Central memory CD8-positive, alpha-beta T cell (primary cell): ENCODE measurements around the gene MYO1E.
A peak's percentile ranks its signal among the peaks of the same experiment; 100 is the strongest.

Experiments
- ATAC-seq: fragments of 150-1000 bp; cut with Tn5 transposase; replicated peaks from 2 replicates; pipeline ENCODE4 v1.10.0; 2022; ENCODE audit warnings: mild to moderate bottlenecking, moderate FRiP score, moderate number of reproducible peaks; ENCODE audit not compliant: poor library complexity, severe bottlenecking; ENCODE audit errors: extremely low read depth
- DNase-seq, 2 donors: peaks; one replicate each; pipeline ENCODE4 v3.0.0; 2021; ENCODE audit warnings: low spot score in 2 of 2
- H3K27ac Mint-ChIP-seq: one replicate; pipeline ENCODE4 v1.8.0; 2022; ENCODE audit warnings: low read depth, mild to moderate bottlenecking, moderate library complexity, mixed read lengths
- H3K27me3 Mint-ChIP-seq: one replicate; pipeline ENCODE4 v1.8.0; 2022; ENCODE audit warnings: mixed read lengths
- H3K36me3 Mint-ChIP-seq: one replicate; pipeline ENCODE4 v1.8.0; 2022; ENCODE audit warnings: mild to moderate bottlenecking, moderate library complexity, mixed read lengths; ENCODE audit not compliant: insufficient read depth
- H3K4me1 Mint-ChIP-seq: one replicate; pipeline ENCODE4 v1.8.0; 2022; ENCODE audit warnings: mixed read lengths
- H3K4me3 Mint-ChIP-seq: one replicate; pipeline ENCODE4 v1.8.0; 2022; ENCODE audit warnings: mild to moderate bottlenecking, moderate library complexity, mixed read lengths
- H3K9me3 Mint-ChIP-seq: one replicate; pipeline ENCODE4 v1.8.0; 2022; ENCODE audit warnings: mixed read lengths

Gene MYO1E

DNA sequence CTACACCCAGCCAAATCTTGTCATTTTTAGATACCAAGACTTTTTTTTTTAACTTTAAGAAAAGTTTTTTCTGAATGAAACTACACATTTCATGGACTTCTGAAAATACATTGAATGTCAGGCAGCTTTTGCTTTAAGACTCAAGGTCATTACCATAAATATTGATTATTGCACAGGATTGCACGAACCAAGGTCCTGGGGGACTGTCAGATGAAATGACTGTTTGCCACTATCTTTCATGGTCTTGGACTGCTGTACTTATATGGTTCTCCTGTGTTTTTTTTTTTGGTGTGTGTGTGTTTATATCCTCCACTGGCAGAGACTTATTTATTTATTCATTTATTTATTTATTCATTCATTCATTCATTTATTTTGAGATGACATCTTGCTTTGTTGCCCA is 6.9 kb upstream of the MYO1E start:
- DNase-seq, result no peak

DNA sequence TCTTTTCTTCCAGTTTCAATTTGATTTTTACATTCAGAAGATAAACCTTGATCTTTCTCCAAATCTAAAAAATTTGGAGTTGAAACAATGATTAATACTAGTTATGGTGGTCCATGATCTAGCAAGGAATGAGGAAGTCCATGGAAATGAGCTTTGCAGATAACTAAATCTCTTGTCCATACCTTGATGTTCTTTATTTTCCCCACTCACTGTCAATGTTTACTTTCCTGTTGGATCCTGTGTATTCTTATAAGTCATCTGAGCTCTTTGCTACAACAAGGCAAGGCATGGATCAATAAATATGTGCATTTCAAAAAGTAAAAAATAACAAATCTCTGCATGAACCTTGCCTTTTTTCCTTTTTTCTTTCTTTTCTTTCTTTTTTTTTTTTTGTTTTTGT is 6.2 kb upstream of the MYO1E start:
- DNase-seq (no peak), ATAC-seq (no peak)
- H3K36me3 Mint-ChIP-seq, result peaks cover 2% of the 10 kb centered on the region
- H3K4me3 Mint-ChIP-seq, result no peak overlapping the region
- peaks cover 12% of the 10 kb centered on the region for H3K27me3 Mint-ChIP-seq
- no peaks in the 10 kb centered on the region for H3K4me1 Mint-ChIP-seq
- H3K27ac Mint-ChIP-seq, result no peak overlapping the region
- no peaks in the 10 kb centered on the region for H3K9me3 Mint-ChIP-seq

More for the DNA sequence above, 6.9 kb upstream of the MYO1E start:
- Mint-ChIP-seq H3K9me3 (no peaks in the 10 kb centered on the region), H3K27me3 (peaks cover 6% of the 10 kb centered on the region), H3K27ac (no peak overlapping the region), H3K4me1 (no peaks in the 10 kb centered on the region), H3K36me3 (peaks cover 2% of the 10 kb centered on the region), H3K4me3 (no peak overlapping the region)
- ATAC-seq, result no peak

- no peak for ATAC-seq
- H3K4me1 Mint-ChIP-seq, result peaks cover 6% of the 10 kb centered on the region
- no peak overlapping the region for H3K4me3 Mint-ChIP-seq
- no peaks in the 10 kb centered on the region for H3K9me3 Mint-ChIP-seq
- peaks cover 22% of the 10 kb centered on the region for H3K27me3 Mint-ChIP-seq
- H3K27ac Mint-ChIP-seq, result no peak overlapping the region
- DNase-seq, result no peak
- H3K36me3 Mint-ChIP-seq, result no peaks in the 10 kb centered on the region
Measured at GRCh38 chr15:59377924-59378323, 5.3 kb upstream of the MYO1E start.

GRCh38 chr15:59376733-59377132 is 4.1 kb upstream of the MYO1E start:
- H3K9me3 Mint-ChIP-seq, result no peaks in the 10 kb centered on the region
- H3K27ac Mint-ChIP-seq, result no peak overlapping the region
- no peak overlapping the region for H3K4me3 Mint-ChIP-seq
- no peak for ATAC-seq
- H3K36me3 Mint-ChIP-seq, result peaks cover 2% of the 10 kb centered on the region
- peaks cover 12% of the 10 kb centered on the region for H3K4me1 Mint-ChIP-seq
- H3K27me3 Mint-ChIP-seq, result peaks cover 28% of the 10 kb centered on the region
- no peak for DNase-seq

DNA sequence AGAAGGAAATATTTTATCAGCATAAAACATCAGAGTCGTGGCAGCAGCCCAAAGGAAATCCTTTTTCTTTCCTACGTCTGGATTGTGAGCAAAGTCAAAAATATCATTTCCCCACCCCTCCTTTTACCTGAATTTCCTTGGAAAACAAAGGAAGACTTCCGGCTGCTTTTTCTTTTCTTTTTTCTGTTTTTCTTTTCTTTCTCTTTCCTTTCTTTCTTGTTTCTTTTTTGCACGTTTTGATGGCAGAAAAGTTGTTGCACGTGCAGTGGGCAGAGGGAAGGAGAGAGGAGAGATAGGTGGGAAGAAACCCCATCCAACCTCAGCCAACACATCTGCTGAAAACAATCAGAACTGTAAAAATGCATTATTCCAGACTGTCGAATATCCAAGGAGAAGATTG is 544 bp upstream of the MYO1E start:
- no peaks in the 10 kb centered on the region for H3K9me3 Mint-ChIP-seq
- DNase-seq, result no peak
- peaks cover 21% of the 10 kb centered on the region for H3K4me1 Mint-ChIP-seq
- no peak overlapping the region for H3K27ac Mint-ChIP-seq
- ATAC-seq, result no peak
- H3K4me3 Mint-ChIP-seq, result peak overlapping the region; percentile 83
- peaks cover 2% of the 10 kb centered on the region for H3K36me3 Mint-ChIP-seq
- peaks cover 62% of the 10 kb centered on the region for H3K27me3 Mint-ChIP-seq

- Mint-ChIP-seq H3K4me1 (peaks cover 21% of the 10 kb centered on the region), H3K27me3 (peaks cover 69% of the 10 kb centered on the region), H3K27ac (no peak overlapping the region), H3K4me3 (peak overlapping the region; percentile 90), H3K9me3 (no peaks in the 10 kb centered on the region), H3K36me3 (peaks cover 2% of the 10 kb centered on the region)
- no peak for DNase-seq
- ATAC-seq, result peak; percentile 44
Measured at GRCh38 chr15:59371458-59372351, 966 bp downstream of the MYO1E start.

- H3K36me3 Mint-ChIP-seq, result peaks cover 2% of the 10 kb centered on the region
- peaks cover 64% of the 10 kb centered on the region for H3K27me3 Mint-ChIP-seq
- no peaks in the 10 kb centered on the region for H3K9me3 Mint-ChIP-seq
- H3K27ac Mint-ChIP-seq, result no peak overlapping the region
- DNase-seq (no peak), ATAC-seq (no peak)
- H3K4me1 Mint-ChIP-seq, result peaks cover 21% of the 10 kb centered on the region
- H3K4me3 Mint-ChIP-seq, result no peak overlapping the region
Measured at GRCh38 chr15:59369597-59369996, 3.1 kb downstream of the MYO1E start.

DNA sequence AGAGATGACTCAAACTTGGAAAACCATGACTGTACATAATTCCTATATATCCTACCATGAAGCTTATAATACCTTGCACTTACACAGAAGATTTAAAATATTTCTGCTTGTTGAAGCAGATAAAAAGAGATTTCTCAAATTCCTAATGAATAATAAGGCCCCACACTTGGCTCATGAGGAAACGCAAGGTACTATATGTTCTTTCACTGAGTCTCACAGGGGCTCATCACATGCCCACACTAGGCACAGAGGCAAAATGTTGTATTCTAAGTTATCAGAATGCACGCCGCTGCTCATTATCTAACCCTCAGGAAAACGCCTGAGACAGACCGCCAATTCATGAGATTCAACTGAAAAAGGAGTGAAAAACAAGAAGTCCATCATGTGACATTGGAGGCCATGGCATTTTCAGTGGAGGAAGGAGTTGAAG is 5.6 kb downstream of the MYO1E start:
- H3K27ac Mint-ChIP-seq, result no peak overlapping the region
- no peak overlapping the region for H3K4me3 Mint-ChIP-seq
- H3K9me3 Mint-ChIP-seq, result no peaks in the 10 kb centered on the region
- DNase-seq, result no peak
- no peak for ATAC-seq
- H3K27me3 Mint-ChIP-seq, result peaks cover 64% of the 10 kb centered on the region
- H3K36me3 Mint-ChIP-seq, result no peaks in the 10 kb centered on the region
- H3K4me1 Mint-ChIP-seq, result peaks cover 9% of the 10 kb centered on the region

- Mint-ChIP-seq H3K9me3 (no peaks in the 10 kb centered on the region), H3K27ac (no peak overlapping the region), H3K27me3 (peaks cover 63% of the 10 kb centered on the region), H3K4me1 (peaks cover 7% of the 10 kb centered on the region), H3K4me3 (no peak overlapping the region), H3K36me3 (no peaks in the 10 kb centered on the region)
- DNase-seq (no peak), ATAC-seq (no peak)
Measured at GRCh38 chr15:59366333-59367021, 6.2 kb downstream of the MYO1E start.

GRCh38 chr15:59364248-59364647 is 8.4 kb downstream of the MYO1E start:
- H3K9me3 Mint-ChIP-seq, result no peaks in the 10 kb centered on the region
- DNase-seq, result no peak
- no peak for ATAC-seq
- no peaks in the 10 kb centered on the region for H3K4me1 Mint-ChIP-seq
- peaks cover 57% of the 10 kb centered on the region for H3K27me3 Mint-ChIP-seq
- H3K27ac Mint-ChIP-seq, result no peak overlapping the region
- H3K4me3 Mint-ChIP-seq, result no peak overlapping the region
- no peaks in the 10 kb centered on the region for H3K36me3 Mint-ChIP-seq

DNA sequence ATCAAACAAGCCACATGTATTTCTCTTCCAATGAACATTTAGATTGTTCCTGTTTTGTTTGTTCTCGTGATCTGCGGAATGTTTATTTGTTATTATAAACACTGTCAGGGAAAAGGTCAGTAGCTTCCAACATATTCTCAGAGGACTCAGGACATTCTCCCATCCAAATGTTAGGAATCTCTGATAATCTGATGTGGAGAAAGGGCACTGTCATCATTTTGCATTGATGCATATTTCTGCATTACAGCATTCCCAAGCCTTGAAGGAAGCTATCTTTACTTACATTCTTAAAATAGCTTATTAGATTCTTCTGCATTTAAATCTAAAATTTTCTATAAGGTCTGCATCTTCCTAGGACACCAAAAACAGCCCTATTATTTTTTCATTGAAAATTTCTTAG is 10.3 kb downstream of the MYO1E start:
- no peaks in the 10 kb centered on the region for H3K9me3 Mint-ChIP-seq
- no peak overlapping the region for H3K4me3 Mint-ChIP-seq
- H3K36me3 Mint-ChIP-seq, result no peaks in the 10 kb centered on the region
- no peaks in the 10 kb centered on the region for H3K4me1 Mint-ChIP-seq
- H3K27me3 Mint-ChIP-seq, result peaks cover 51% of the 10 kb centered on the region
- ATAC-seq (no peak), DNase-seq (no peak)
- no peak overlapping the region for H3K27ac Mint-ChIP-seq

- H3K4me1 Mint-ChIP-seq, result no peaks in the 10 kb centered on the region
- no peaks in the 10 kb centered on the region for H3K36me3 Mint-ChIP-seq
- H3K27me3 Mint-ChIP-seq, result peaks cover 57% of the 10 kb centered on the region
- no peak overlapping the region for H3K4me3 Mint-ChIP-seq
- no peak overlapping the region for H3K27ac Mint-ChIP-seq
- H3K9me3 Mint-ChIP-seq, result no peaks in the 10 kb centered on the region
- ATAC-seq (no peak), DNase-seq (no peak)
Measured at GRCh38 chr15:59360896-59361295, 11.8 kb downstream of the MYO1E start.

- no peak overlapping the region for H3K27ac Mint-ChIP-seq
- DNase-seq (no peak), ATAC-seq (no peak)
- peaks cover 1% of the 10 kb centered on the region for H3K4me1 Mint-ChIP-seq
- H3K9me3 Mint-ChIP-seq, result no peaks in the 10 kb centered on the region
- no peak overlapping the region for H3K4me3 Mint-ChIP-seq
- H3K27me3 Mint-ChIP-seq, result peaks cover 62% of the 10 kb centered on the region
- H3K36me3 Mint-ChIP-seq, result no peaks in the 10 kb centered on the region
Measured at GRCh38 chr15:59360305-59360704, 12.4 kb downstream of the MYO1E start.
